Dermis microvascular lymphatic vessel endothelial cell (primary cell): ENCODE results near the gene CAMKK1. TPM values are rescaled to one million over a fixed set of nuclear protein-coding genes. Genes with fewer than 3 reads are reported as not detected.

Source experiments
- DNase-seq, 2 donors: peaks; one replicate each; pipeline versions ENCODE4 v3.0.0 to v3.0.0-alpha.2; 2010; ENCODE audit warnings: low read depth in 2 of 2
- total RNA-seq: library from RNA; depleted of rRNA; stranded (reverse); fragments of >200 nt; gene quantifications from 2 replicates; pipeline ENCODE4 v1.2.1, GENCODE V29; 2014

Gene CAMKK1
- total RNA-seq, 1 donor from 2014 or later, result 0.64 TPM

- no peak for DNase-seq
Measured at GRCh38 chr17:3918372-3919122, 25.7 kb upstream of the CAMKK1 start.

- peak in 1 of 2 donors; percentile 22 for DNase-seq
Measured at GRCh38 chr17:3917391-3917931, 24.6 kb upstream of the CAMKK1 start.

- DNase-seq, result no peak
Measured at GRCh38 chr17:3916825-3917224, 24.0 kb upstream of the CAMKK1 start.

GRCh38 chr17:3915995-3916696, 23.3 kb upstream of the CAMKK1 start, which contains the start of gene P2RX1:
Gene P2RX1, minus strand, starts transcription at chr17:3916465. Its CDS starts 240 bp downstream, at chr17:3916225.
- DNase-seq, result no peak

GRCh38 chr17:3915581-3915994, 22.7 kb upstream of the CAMKK1 start:
- no peak for DNase-seq

GRCh38 chr17:3914312-3914670, 21.4 kb upstream of the CAMKK1 start:
- DNase-seq, result no peak

GRCh38 chr17:3913531-3914311, 20.9 kb upstream of the CAMKK1 start:
- peak; percentile 30 to 67 for DNase-seq

GRCh38 chr17:3912827-3913226, 20.0 kb upstream of the CAMKK1 start:
- no peak for DNase-seq

- DNase-seq, result no peak
Measured at GRCh38 chr17:3911271-3912053, 18.6 kb upstream of the CAMKK1 start.

GRCh38 chr17:3910420-3911270, 17.8 kb upstream of the CAMKK1 start:
- no peak for DNase-seq

GRCh38 chr17:3909257-3909656, 16.4 kb upstream of the CAMKK1 start:
- DNase-seq, result no peak

- no peak for DNase-seq
Measured at GRCh38 chr17:3907483-3908216, 14.8 kb upstream of the CAMKK1 start.

- no peak for DNase-seq
Measured at GRCh38 chr17:3906881-3907280, 14.0 kb upstream of the CAMKK1 start.

- no peak for DNase-seq
Measured at GRCh38 chr17:3905017-3905520, 12.2 kb upstream of the CAMKK1 start.

- DNase-seq, result no peak
Measured at GRCh38 chr17:3904501-3904900, 11.6 kb upstream of the CAMKK1 start.

GRCh38 chr17:3903881-3904290, 11.0 kb upstream of the CAMKK1 start:
- no peak for DNase-seq

- DNase-seq, result no peak
Measured at GRCh38 chr17:3903051-3903825, 10.4 kb upstream of the CAMKK1 start.

- no peak for DNase-seq
Measured at GRCh38 chr17:3900646-3901045, 7.8 kb upstream of the CAMKK1 start.
